ENCODE measurements around the gene LRP4.

Gene LRP4

DNA sequence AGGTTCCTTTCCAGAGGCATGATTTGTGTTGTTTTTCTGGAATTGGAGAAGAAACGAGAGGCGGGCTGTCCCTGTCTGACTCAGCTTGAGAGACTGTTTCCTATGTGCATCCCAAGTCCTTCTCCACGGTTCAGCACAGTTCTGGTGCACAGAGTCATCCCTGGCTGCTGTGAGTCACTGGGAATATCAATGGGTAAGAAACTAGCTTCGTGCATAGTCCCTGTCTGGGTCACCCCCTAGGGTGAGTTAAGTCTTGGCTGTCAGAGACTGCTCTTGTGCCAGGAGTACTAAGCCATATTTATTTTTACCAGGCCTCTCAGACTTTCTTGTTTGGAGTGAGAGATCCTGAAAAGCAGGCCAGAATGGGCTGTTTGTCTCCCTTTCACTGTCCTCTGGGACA lies 2.4 kb upstream of the LRP4 start:
- no peaks in the 10 kb centered on the region for H3K9me3 ChIP-seq (replicated peaks; ENCODE audit: insufficient read depth, low read length)
- peaks cover 11% of the 10 kb centered on the region; the same call in 1 of the 2 replicates for H3K4me1 ChIP-seq (ENCODE audit: low read length)
- no peak overlapping the region for H3K27ac ChIP-seq (ENCODE audit: low read length)
- TF ChIP-seq EZH2 (optimal IDR thresholded peaks at IDR 0.05; ENCODE audit: low read depth, low read length) (no peak), EZH2phosphoT487 (IDR thresholded peaks at IDR 0.05; ENCODE audit: low read length) (no peak)
- TF ChIP-seq, protein P1, sequence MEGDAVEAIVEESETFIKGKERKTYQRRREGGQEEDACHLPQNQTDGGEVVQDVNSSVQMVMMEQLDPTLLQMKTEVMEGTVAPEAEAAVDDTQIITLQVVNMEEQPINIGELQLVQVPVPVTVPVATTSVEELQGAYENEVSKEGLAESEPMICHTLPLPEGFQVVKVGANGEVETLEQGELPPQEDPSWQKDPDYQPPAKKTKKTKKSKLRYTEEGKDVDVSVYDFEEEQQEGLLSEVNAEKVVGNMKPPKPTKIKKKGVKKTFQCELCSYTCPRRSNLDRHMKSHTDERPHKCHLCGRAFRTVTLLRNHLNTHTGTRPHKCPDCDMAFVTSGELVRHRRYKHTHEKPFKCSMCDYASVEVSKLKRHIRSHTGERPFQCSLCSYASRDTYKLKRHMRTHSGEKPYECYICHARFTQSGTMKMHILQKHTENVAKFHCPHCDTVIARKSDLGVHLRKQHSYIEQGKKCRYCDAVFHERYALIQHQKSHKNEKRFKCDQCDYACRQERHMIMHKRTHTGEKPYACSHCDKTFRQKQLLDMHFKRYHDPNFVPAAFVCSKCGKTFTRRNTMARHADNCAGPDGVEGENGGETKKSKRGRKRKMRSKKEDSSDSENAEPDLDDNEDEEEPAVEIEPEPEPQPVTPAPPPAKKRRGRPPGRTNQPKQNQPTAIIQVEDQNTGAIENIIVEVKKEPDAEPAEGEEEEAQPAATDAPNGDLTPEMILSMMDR (IDR thresholded peaks at IDR 0.05; ENCODE audit: low read length) = no peak
- no peak overlapping the region for H3K4me2 ChIP-seq (ENCODE audit: low read depth, low read length)
- no peak overlapping the region for H2AFZ ChIP-seq (ENCODE audit: low read length)
- DNase-seq = no peak
- no peaks in the 10 kb centered on the region for H3K79me2 ChIP-seq (ENCODE audit: low read length)
- H3K9me2 ChIP-seq (replicated peaks; ENCODE audit: insufficient read depth, low read length) = no peaks in the 10 kb centered on the region
- no peak overlapping the region for H3K9ac ChIP-seq (ENCODE audit: low read length)
- peaks cover 21% of the 10 kb centered on the region for H3K27me3 ChIP-seq (replicated peaks; ENCODE audit: insufficient read depth, low read length)
- no peaks in the 10 kb centered on the region for H4K20me1 ChIP-seq (ENCODE audit: insufficient read depth, low read length)
- H3F3A ChIP-seq (ENCODE audit: insufficient read depth, low read length) = no peaks in the 10 kb centered on the region; the same call in 1 of the 2 replicates
- no peaks in the 10 kb centered on the region for H3K36me3 ChIP-seq (replicated peaks; ENCODE audit: insufficient read depth, low read length)
- no peak overlapping the region for H3K4me3 ChIP-seq (ENCODE audit: low read length)

DNA sequence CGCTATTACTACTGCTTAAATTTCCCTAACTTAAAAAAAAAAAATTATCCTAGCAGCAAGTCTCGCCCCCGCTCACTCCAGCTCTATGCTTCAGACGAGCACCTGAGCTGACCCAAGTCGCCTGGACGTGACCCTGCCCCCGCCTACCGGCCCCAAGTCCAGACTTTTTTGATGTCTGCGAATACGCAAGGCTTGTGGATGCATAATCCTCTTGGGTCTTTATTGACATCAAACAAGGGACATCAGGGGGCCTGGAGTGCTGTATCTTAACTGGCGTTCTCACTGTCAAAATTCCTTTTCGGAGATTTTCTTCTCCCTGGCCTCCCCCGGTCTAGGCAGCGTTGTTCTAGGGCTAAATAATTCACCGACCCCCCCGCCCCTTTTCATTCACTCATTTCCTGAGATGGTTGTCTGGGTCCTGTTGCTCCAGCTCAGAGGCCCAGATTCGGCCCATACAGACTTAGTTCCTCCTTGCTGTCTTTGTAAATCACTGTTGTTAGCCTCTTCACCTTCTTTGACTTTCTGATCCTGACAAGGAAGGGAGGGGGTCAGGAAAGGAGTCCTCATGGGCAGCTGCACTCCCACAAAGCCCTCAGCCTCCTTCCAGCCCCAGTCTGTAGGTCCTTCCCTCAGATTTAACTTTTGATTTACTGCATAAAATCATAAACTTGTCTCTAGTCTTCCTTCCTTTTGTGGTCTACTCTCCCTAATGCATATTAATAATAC lies 601 bp upstream of the LRP4 start:
- no peaks in the 10 kb centered on the region for H3K9me2 ChIP-seq (replicated peaks; ENCODE audit: insufficient read depth, low read length)
- H3K4me3 ChIP-seq (ENCODE audit: low read length) = peak overlapping the region; percentile 61
- no peaks in the 10 kb centered on the region for H3K36me3 ChIP-seq (replicated peaks; ENCODE audit: insufficient read depth, low read length)
- peak overlapping the region; percentile 96 for H3K4me2 ChIP-seq (ENCODE audit: low read depth, low read length)
- no peaks in the 10 kb centered on the region for H3K9me3 ChIP-seq (replicated peaks; ENCODE audit: insufficient read depth, low read length)
- DNase-seq = peak; percentile 15
- peak overlapping the region; percentile 91 for H2AFZ ChIP-seq (ENCODE audit: low read length)
- no peaks in the 10 kb centered on the region; the same call in 1 of the 2 replicates for H3F3A ChIP-seq (ENCODE audit: insufficient read depth, low read length)
- no peaks in the 10 kb centered on the region for H4K20me1 ChIP-seq (ENCODE audit: insufficient read depth, low read length)
- H3K27me3 ChIP-seq (replicated peaks; ENCODE audit: insufficient read depth, low read length) = peaks cover 27% of the 10 kb centered on the region
- TF ChIP-seq EZH2phosphoT487 (IDR thresholded peaks at IDR 0.05; ENCODE audit: low read length) (no peak), EZH2 (optimal IDR thresholded peaks at IDR 0.05; ENCODE audit: low read depth, low read length) (no peak)
- TF ChIP-seq, protein P1 (IDR thresholded peaks at IDR 0.05; ENCODE audit: low read length) = no peak
- H3K27ac ChIP-seq (ENCODE audit: low read length) = no peak overlapping the region
- H3K4me1 ChIP-seq (ENCODE audit: low read length) = peaks cover 11% of the 10 kb centered on the region; the same call in 1 of the 2 replicates
- H3K79me2 ChIP-seq (ENCODE audit: low read length) = no peaks in the 10 kb centered on the region
- H3K9ac ChIP-seq (ENCODE audit: low read length) = peak overlapping the region; percentile 33; the same call in 1 of the 2 replicates

DNA sequence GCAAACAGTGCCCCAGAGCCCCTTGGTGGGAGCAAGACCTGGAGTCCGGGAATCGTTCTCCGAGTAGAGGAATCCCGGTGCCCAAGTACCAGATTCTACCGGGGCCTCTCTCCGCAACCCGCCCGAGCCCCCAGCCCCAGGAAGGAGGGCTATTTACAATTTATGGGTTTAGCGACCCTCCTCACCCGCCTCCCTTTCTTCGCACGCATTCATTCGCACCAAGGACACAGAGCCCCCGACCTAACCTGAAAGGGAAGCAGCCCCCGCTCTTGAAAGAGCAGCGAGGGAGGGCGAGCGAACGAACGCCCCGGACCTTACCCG lies 628 bp downstream of the LRP4 start:
- Histone ChIP-seq H3F3A (ENCODE audit: insufficient read depth, low read length) (no peaks in the 10 kb centered on the region; the same call in 1 of the 2 replicates), H3K9me2 (replicated peaks; ENCODE audit: insufficient read depth, low read length) (no peaks in the 10 kb centered on the region), H3K27ac (ENCODE audit: low read length) (no peak overlapping the region), H3K9ac (ENCODE audit: low read length) (peak overlapping the region; percentile 23; the same call in 1 of the 2 replicates), H3K27me3 (replicated peaks; ENCODE audit: insufficient read depth, low read length) (peaks cover 27% of the 10 kb centered on the region), H3K4me1 (ENCODE audit: low read length) (peaks cover 11% of the 10 kb centered on the region; the same call in 1 of the 2 replicates), H3K4me3 (ENCODE audit: low read length) (peak overlapping the region; percentile 65), H3K9me3 (replicated peaks; ENCODE audit: insufficient read depth, low read length) (no peaks in the 10 kb centered on the region), H3K36me3 (replicated peaks; ENCODE audit: insufficient read depth, low read length) (no peaks in the 10 kb centered on the region), H2AFZ (ENCODE audit: low read length) (peak overlapping the region; percentile 64), H4K20me1 (ENCODE audit: insufficient read depth, low read length) (no peaks in the 10 kb centered on the region), H3K4me2 (ENCODE audit: low read depth, low read length) (peak overlapping the region; percentile 92), H3K79me2 (ENCODE audit: low read length) (no peaks in the 10 kb centered on the region)
- DNase-seq = no peak
- TF ChIP-seq, protein P1 (IDR thresholded peaks at IDR 0.05; ENCODE audit: low read length) = no peak
- TF ChIP-seq EZH2phosphoT487 (IDR thresholded peaks at IDR 0.05; ENCODE audit: low read length) (no peak), EZH2 (optimal IDR thresholded peaks at IDR 0.05; ENCODE audit: low read depth, low read length) (peak; percentile 47)
